PC-3 (cell line): ENCODE measurements around the gene ANKRD62. TPM values are rescaled to one million over a fixed set of nuclear protein-coding genes. Genes with fewer than 3 reads are reported as not detected.
A peak's percentile ranks its signal among the peaks of the same experiment; 100 is the strongest.

Experiments
- ATAC-seq: fragments of 200-7000 bp; cut with Tn5 transposase; 2 replicates; pipeline ENCODE4 v1.9.1; 2020; ENCODE audit warnings: mild to moderate bottlenecking, moderate library complexity
- BruUV-seq: library from RNA; stranded (reverse); fragments of 400-500 nt; replicated peaks from 2 replicates; lab custom pipeline; 2021; lab: Mats Ljungman, UMichigan
- CTCF ChIA-PET: fragments of 300-600 bp; sonication (Branson Sonifier 250); formaldehyde crosslinking; loops from one replicate; lab custom pipeline; 2022; ENCODE audit warnings: antibody characterized with exemption; lab: Charles Lee
- POLR2A ChIA-PET: fragments of 300-600 bp; sonication (Branson Sonifier 250); formaldehyde crosslinking; loops from one replicate; lab custom pipeline; 2022; ENCODE audit warnings: antibody characterized with exemption; ENCODE audit not compliant: unreplicated experiment; lab: Charles Lee
- DNase-seq: peaks from one replicate; pipeline ENCODE4 v3.0.0-alpha.2; 2015
- H2AFZ ChIP-seq: fragments of 300-600 bp; sonication (generic); 2 replicates; pipeline ENCODE4 v1.6.0; 2016; ENCODE audit warnings: antibody characterized with exemption, low read length
- H3F3A ChIP-seq: fragments of 300-600 bp; sonication (generic); one replicate; pipeline ENCODE4 v1.6.0; 2017; ENCODE audit warnings: antibody characterized with exemption, low read length, control low read depth, mild to moderate bottlenecking; ENCODE audit not compliant: unreplicated experiment
- H3K27ac ChIP-seq: fragments of 300-600 bp; sonication (generic); 2 replicates; pipeline ENCODE4 v1.5.1; 2016; ENCODE audit warnings: mild to moderate bottlenecking, low read length
- H3K27me3 ChIP-seq: fragments of 300-600 bp; sonication (generic); 2 replicates; pipeline ENCODE4 v1.6.1; 2016; ENCODE audit warnings: low read length, mixed read lengths
- H3K36me3 ChIP-seq: fragments of 300-600 bp; sonication (generic); 2 replicates; pipeline ENCODE4 v1.6.1; 2016; ENCODE audit warnings: low read depth, mixed run types, low read length, mixed read lengths
- H3K4me1 ChIP-seq: fragments of 300-600 bp; sonication (generic); 2 replicates; pipeline ENCODE4 v1.5.1; 2016; ENCODE audit warnings: low read length; ENCODE audit not compliant: insufficient read depth
- H3K4me2 ChIP-seq: fragments of 300-600 bp; sonication (generic); 2 replicates; pipeline ENCODE4 v1.6.0; 2016; ENCODE audit warnings: low read length
- H3K4me3 ChIP-seq: fragments of 300-600 bp; sonication (generic); 2 replicates; pipeline ENCODE4 v1.5.1; 2016; ENCODE audit warnings: mild to moderate bottlenecking, low read length, mixed read lengths
- H3K79me2 ChIP-seq: fragments of 300-600 bp; sonication (generic); 2 replicates; pipeline ENCODE4 v1.6.1; 2017; ENCODE audit warnings: low read length, mixed read lengths
- H3K9ac ChIP-seq: fragments of 300-600 bp; sonication (generic); 2 replicates; pipeline ENCODE4 v1.6.0; 2016; ENCODE audit warnings: mild to moderate bottlenecking, low read length
- H3K9me2 ChIP-seq: fragments of 300-600 bp; sonication (generic); replicated peaks from 2 replicates; pipeline ENCODE4 v1.6.1; 2016; ENCODE audit warnings: mixed run types, low read length, mixed read lengths
- H3K9me3 ChIP-seq: fragments of 300-600 bp; sonication (generic); 2 replicates; pipeline ENCODE4 v1.6.1; 2016; ENCODE audit warnings: low read length, mixed read lengths
- H4K20me1 ChIP-seq: fragments of 300-600 bp; sonication (generic); 2 replicates; pipeline ENCODE4 v1.6.1; 2016; ENCODE audit warnings: low read length, mixed read lengths
- EZH2 ChIP-seq: fragments of 300-600 bp; sonication (generic); IDR thresholded peaks from one replicate; pipeline ENCODE4 v1.6.1; 2017; ENCODE audit warnings: antibody characterized with exemption, mild to moderate bottlenecking, low read length; ENCODE audit not compliant: unreplicated experiment
- EZH2phosphoT487 ChIP-seq: fragments of 300-600 bp; sonication (generic); IDR thresholded peaks from 2 replicates; pipeline ENCODE4 v1.6.1; 2018; ENCODE audit warnings: mild to moderate bottlenecking, antibody characterized with exemption, low read length, borderline replicate concordance
- intact Hi-C: fragments of 100-400 bp; cut with micrococcal nuclease; formaldehyde crosslinking; loops from 2 replicates; pipeline ENCODE4 v1.9.0; 2023
- total RNA-seq: library from RNA; depleted of rRNA; stranded (reverse); fragments of >200 nt; gene quantifications from 2 replicates; pipeline ENCODE4 v1.2.3, GENCODE V29; 2014
- TF ChIP-seq, protein P1 (sequence below): fragments of 300-600 bp; sonication (generic); conservative IDR thresholded peaks from 2 replicates; pipeline ENCODE4 v1.5.1; 2017; ENCODE audit warnings: antibody characterized with exemption, low read depth, mild to moderate bottlenecking, low read length

The ANKRD62 gene
- total RNA-seq, 1 experiment from 2014 or later = not detected

DNA sequence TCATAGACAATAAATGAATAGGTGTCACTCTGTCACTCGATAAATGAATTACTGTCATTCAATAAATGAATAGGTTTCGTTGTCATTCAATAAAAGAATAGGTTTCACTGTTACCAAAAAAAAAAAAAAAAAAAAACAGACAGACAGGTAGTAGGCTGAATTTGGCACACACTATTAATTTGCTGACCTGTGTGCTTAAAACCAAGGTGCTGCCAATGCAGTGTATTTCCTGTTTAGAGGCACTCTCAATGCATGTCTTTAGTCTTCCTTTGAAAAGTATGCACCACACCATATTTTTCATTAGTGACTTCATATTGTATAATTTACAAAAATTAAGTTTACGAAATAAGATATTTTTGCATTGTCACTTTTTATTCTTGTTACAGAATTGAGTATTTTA, 16.2 kb downstream of the ANKRD62 start:
- H3K36me3 ChIP-seq = no peaks in the 10 kb centered on the region
- POLR2A ChIA-PET = no interaction called here
- H3K27me3 ChIP-seq = peaks cover 54% of the 10 kb centered on the region
- intact Hi-C loops = loop anchor here (2.0 kb wide), 1 partner anchor 19 kb away; no protein-coding TSS in a partner anchor
- no peak overlapping the region for H3K4me2 ChIP-seq
- H3F3A ChIP-seq = no peaks in the 10 kb centered on the region
- ATAC-seq = no peak
- H3K79me2 ChIP-seq = no peaks in the 10 kb centered on the region
- no peaks in the 10 kb centered on the region for H3K9me3 ChIP-seq
- H3K4me1 ChIP-seq = no peaks in the 10 kb centered on the region
- H3K4me3 ChIP-seq = no peak overlapping the region
- TF ChIP-seq EZH2 (no peak), EZH2phosphoT487 (no peak)
- TF ChIP-seq, protein P1, sequence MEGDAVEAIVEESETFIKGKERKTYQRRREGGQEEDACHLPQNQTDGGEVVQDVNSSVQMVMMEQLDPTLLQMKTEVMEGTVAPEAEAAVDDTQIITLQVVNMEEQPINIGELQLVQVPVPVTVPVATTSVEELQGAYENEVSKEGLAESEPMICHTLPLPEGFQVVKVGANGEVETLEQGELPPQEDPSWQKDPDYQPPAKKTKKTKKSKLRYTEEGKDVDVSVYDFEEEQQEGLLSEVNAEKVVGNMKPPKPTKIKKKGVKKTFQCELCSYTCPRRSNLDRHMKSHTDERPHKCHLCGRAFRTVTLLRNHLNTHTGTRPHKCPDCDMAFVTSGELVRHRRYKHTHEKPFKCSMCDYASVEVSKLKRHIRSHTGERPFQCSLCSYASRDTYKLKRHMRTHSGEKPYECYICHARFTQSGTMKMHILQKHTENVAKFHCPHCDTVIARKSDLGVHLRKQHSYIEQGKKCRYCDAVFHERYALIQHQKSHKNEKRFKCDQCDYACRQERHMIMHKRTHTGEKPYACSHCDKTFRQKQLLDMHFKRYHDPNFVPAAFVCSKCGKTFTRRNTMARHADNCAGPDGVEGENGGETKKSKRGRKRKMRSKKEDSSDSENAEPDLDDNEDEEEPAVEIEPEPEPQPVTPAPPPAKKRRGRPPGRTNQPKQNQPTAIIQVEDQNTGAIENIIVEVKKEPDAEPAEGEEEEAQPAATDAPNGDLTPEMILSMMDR = no peak
- H4K20me1 ChIP-seq = no peaks in the 10 kb centered on the region
- H3K9me2 ChIP-seq = no peaks in the 10 kb centered on the region
- H3K27ac ChIP-seq = no peak overlapping the region
- no peak overlapping the region for H2AFZ ChIP-seq
- no peak overlapping the region for H3K9ac ChIP-seq
- CTCF ChIA-PET = no interaction called here
- BruUV-seq = no TSS peak
- DNase-seq = no peak

DNA sequence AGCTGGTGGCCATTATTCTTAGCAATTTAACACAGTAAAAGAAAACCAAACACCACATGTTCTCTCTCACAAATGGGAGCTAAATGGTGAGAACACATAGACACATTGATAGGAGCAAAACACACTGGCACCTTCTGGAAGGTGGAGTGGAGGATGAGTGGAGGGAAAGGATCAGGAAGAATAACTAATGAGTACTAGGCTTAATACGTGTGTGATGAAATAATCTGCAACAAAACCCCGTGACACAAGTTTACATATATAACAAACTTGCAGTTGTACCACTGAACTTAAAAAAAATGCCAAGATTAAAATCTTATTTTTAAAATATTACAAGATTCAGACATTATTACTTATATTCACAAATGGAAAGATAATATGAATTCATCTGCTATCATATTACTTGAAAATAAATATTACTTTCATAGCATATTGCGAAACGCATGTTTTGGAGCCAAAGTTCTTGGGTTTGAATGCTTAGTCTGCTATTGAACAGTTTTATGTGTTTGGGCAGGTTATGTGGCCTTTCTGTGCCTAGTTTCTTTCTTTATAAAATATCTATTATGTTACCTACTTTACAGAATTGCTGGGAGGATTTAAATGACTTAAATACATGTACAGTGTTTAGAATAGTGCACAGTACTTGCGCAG, 20.5 kb downstream of the ANKRD62 start:
- BruUV-seq = no TSS peak
- H3K9ac ChIP-seq = no peak overlapping the region
- DNase-seq = peak; percentile 19
- no peak overlapping the region for H3K4me2 ChIP-seq
- H4K20me1 ChIP-seq = no peaks in the 10 kb centered on the region
- peaks cover 64% of the 10 kb centered on the region for H3K27me3 ChIP-seq
- H3F3A ChIP-seq = no peaks in the 10 kb centered on the region
- no peaks in the 10 kb centered on the region for H3K9me2 ChIP-seq
- H3K79me2 ChIP-seq = no peaks in the 10 kb centered on the region
- no peak overlapping the region for H3K27ac ChIP-seq
- POLR2A ChIA-PET = no interaction called here
- H3K9me3 ChIP-seq = no peaks in the 10 kb centered on the region
- H3K4me1 ChIP-seq = no peaks in the 10 kb centered on the region
- ATAC-seq = no peak
- TF ChIP-seq EZH2phosphoT487 (no peak), EZH2 (no peak)
- TF ChIP-seq, protein P1 = no peak
- no peak overlapping the region for H3K4me3 ChIP-seq
- intact Hi-C loops = no loop called here
- CTCF ChIA-PET = no interaction called here
- no peak overlapping the region for H2AFZ ChIP-seq
- H3K36me3 ChIP-seq = no peaks in the 10 kb centered on the region

DNA sequence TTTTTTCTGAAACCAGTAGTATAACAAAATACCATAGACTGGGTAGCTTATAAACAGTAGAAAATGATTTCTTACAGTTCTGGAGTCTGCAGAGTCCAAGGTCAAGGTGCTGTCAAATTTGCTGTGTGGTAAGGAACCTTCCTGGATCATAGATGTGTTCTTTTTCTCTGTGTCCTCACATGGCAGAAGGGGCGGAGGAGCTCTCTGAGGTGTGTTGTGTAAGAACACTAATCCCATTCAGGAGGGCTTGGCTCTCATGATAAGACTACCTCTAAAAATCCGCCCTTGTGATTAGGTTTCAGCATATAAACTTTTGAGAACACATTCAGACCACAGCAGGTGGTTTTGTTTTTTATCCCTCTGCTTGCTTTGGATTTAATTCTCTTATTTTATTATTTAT, 25.7 kb downstream of the ANKRD62 start:
- ATAC-seq = no peak
- TF ChIP-seq, protein P1 = no peak
- no peak for TF ChIP-seq EZH2phosphoT487
- no peak for TF ChIP-seq EZH2
- BruUV-seq = no TSS peak
- CTCF ChIA-PET = no interaction called here
- H3K9me3 ChIP-seq = no peaks in the 10 kb centered on the region
- no peak for DNase-seq
- H3F3A ChIP-seq = no peaks in the 10 kb centered on the region
- H3K27me3 ChIP-seq = peaks cover 55% of the 10 kb centered on the region
- intact Hi-C loops = no loop called here
- H3K9me2 ChIP-seq = no peaks in the 10 kb centered on the region
- no peak overlapping the region for H2AFZ ChIP-seq
- POLR2A ChIA-PET = no interaction called here
- H3K4me3 ChIP-seq = no peak overlapping the region
- H4K20me1 ChIP-seq = no peaks in the 10 kb centered on the region
- no peaks in the 10 kb centered on the region for H3K36me3 ChIP-seq
- no peak overlapping the region for H3K9ac ChIP-seq
- H3K27ac ChIP-seq = no peak overlapping the region
- no peaks in the 10 kb centered on the region for H3K79me2 ChIP-seq
- H3K4me1 ChIP-seq = no peaks in the 10 kb centered on the region
- no peak overlapping the region for H3K4me2 ChIP-seq
